GM18873 (cell line): ENCODE data around the gene QPRT.
A peak's percentile ranks its signal among the peaks of the same experiment; 100 is the strongest.
"Not testable (repeated sequence)": the region's sequence is repeated elsewhere in the genome, so short reads cannot be mapped to it uniquely, and the experiment has no call there.

Experiments
- ATAC-seq: cut with Tn5 transposase; IDR thresholded peaks from one replicate; pipeline ENCODE4 v1.9.1; 2021; ENCODE audit warnings: mild to moderate bottlenecking, moderate library complexity, moderate number of reproducible peaks; ENCODE audit not compliant: unreplicated experiment, low FRiP score

Gene QPRT

DNA sequence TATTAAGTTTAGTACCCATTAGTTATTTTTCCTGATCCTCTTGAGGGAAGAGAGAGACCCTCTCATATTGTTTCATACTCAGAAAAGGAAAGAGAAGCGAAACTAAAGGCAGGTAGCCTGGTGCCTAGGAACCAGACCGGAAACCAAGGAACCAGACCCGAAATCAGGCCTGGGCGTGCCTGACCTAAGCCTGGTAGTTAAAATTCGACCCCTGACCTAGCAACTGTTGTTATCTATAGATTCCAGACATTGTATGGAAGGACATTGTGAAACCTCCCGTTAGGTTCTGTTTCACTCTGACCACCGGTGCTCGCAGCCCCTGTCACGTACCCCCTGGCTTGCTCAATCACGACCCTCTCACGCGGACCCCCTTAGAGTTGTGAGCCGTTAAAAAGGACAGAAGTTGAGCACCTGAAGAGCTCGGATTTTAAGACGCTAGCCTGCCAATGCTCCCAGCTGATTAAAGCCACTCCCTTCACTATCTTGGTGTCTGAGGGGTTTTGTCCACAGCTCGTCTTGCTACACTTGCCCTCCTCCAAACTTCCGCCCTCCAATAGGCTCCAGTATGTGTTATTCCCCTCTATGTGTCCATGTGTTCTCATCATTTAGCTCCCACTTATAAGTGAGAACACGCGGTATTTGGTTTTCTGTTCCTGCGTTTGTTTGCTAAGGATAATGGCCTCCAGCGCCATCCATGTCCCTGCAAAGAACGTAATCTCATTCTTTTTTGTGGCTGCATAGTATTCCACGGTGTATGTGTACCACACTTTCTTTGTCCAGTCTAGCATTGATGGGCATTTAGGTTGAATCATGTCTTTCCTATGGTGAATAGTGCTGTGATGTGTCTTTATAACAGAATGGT, 10.7 kb downstream of the QPRT start:
- not testable (repeated sequence) for ATAC-seq

DNA sequence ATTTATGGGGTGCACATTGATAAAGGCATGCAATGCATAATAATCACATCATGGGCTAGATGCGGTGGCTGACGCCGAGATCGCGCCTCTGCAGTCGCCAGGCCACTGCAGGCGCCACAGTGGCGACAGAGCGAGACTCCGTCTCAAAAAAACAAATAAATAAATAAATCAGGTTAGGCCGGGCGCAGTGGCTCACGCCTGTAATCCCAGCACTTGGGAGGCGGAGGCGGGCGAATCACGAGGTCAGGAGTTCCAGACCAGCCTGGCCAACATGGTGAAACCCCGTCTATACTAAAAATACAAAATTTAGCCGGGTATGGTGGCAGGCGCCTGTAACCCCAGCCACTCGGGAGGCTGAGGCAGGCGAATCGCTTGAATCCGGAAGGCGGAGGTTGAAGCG, 13.6 kb downstream of the QPRT start:
- not testable (repeated sequence) for ATAC-seq

DNA sequence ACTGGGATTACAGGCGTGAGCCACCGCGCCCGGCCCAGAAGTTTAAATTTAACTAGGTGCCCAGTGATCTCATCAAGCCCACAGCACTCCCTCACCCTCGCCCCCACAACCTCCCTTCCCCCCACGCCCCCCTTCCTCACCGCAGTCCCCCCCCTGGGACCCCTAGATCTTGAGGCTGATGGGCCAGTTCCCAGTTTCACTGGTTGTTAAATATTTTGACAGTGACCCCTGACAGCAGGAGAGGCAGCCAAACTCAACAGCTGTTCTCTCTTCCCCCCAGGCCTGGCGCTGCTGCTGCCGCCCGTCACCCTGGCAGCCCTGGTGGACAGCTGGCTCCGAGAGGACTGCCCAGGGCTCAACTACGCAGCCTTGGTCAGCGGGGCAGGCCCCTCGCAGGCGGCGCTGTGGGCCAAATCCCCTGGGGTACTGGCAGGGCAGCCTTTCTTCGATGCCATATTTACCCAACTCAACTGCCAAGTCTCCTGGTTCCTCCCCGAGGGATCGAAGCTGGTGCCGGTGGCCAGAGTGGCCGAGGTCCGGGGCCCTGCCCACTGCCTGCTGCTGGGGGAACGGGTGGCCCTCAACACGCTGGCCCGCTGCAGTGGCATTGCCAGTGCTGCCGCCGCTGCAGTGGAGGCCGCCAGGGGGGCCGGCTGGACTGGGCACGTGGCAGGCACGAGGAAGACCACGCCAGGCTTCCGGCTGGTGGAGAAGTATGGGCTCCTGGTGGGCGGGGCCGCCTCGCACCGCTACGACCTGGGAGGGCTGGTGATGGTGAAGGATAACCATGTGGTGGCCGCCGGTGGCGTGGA, 15.6 kb downstream of the QPRT start:
- no peak for ATAC-seq

DNA sequence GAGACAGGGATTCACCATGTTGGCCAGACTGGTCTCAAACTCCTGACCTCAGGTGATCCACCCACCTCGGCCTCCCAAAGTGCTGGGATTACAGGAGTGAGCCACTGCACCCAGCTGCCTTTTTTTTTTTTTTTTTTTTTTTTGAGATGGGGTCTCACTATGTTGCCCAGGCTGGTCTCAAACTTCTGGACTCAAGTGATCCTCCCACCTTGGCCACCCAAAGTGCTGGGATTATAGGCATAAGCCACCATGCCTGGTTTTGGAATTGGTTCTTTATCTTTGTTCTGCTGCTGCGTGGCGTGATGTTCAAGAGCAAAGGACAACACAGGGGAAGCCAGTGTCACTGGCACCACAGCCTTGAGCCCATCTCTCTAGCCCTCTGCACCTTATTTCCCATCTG, 16.7 kb downstream of the QPRT start:
- not testable (repeated sequence) for ATAC-seq

DNA sequence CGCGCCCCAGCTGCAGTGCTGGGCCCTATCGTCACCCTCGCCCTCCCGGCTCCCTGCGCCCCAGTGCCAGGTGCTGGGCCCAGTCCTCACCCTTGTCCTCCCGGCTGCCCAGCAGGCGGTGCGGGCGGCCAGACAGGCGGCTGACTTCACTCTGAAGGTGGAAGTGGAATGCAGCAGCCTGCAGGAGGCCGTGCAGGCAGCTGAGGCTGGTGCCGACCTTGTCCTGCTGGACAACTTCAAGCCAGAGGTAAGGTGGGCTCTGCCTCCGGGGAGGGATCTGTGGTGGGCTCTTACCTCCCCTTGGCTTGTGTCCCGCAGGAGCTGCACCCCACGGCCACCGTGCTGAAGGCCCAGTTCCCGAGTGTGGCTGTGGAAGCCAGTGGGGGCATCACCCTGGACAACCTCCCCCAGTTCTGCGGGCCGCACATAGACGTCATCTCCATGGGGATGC, 17.9 kb downstream of the QPRT start:
- no peak for ATAC-seq

DNA sequence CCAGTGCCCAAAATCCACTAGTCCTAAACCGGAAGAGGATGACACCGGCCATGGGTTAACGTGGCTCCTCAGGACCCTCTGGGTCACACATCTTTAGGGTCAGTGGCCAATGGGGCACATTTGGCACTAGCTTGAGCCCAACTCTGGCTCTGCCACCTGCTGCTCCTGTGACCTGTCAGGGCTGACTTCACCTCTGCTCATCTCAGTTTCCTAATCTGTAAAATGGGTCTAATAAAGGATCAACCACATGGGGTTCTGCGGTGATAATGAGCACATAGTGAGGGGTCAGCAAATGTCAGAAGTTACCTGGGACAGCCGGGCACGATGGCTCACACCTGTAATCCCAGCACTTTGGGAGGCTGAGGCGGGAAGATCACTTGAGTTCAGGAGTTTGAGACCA, 18.4 kb downstream of the QPRT start:
- no peak for ATAC-seq

DNA sequence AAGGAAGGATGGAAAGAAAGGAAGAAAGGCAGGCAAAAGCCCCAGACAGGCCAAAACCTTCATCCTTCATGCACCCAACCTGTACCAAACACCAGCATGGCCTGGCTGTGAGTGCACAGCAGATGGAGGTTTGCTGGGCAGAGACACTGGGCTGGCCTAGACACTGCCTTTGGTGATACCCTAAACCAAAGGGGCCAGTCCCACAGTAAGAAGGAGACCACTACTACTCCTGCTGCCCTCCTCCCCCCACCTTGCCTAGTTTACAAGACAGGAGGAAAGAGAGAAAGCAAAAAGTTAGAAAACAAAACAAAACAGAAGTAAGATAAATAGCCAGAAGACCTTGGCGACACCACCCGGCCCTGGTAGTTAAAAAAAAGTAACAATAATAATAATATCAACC, 19.1 kb downstream of the QPRT start:
- ATAC-seq: no peak

DNA sequence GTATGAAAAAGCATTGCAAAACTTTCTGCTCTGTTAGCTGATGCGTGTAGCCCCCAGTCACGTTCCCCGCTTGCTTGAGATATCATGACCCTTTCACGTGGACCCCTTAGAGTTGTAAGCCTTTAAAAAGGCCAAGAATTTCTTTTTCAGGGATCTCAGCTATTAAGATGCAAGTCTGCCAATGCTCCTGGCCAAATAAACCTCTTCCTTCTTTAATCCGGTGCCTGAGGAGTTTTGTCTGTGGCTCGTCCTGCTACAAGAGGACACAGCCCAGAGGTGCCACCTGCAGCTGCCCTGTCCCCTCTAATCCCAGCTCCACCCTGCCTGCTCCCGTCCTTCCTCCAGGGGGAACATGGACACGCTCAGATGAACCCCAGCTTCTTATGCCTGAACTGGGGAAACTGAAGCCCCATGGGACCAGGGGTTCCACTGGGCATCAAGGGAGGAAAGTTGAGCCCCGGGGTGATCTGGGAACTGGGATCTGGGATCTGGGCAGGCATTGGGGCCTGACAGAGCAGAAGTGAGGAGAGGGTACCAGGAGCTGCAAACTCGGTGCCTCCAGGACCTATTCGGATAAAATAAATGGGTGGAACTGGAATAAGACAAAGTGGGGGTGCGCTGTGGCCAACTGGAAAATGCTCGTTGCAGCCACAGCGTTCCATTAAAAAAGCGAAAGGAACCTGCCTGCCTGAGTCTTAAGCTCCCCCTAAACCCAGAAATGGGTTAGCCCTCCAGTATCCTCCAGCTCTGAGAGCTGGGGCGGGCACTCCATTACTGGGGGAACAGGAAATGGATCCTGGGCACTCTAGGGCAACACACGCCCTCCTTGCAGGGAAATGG, 19.7 kb downstream of the QPRT start:
- no peak for ATAC-seq

DNA sequence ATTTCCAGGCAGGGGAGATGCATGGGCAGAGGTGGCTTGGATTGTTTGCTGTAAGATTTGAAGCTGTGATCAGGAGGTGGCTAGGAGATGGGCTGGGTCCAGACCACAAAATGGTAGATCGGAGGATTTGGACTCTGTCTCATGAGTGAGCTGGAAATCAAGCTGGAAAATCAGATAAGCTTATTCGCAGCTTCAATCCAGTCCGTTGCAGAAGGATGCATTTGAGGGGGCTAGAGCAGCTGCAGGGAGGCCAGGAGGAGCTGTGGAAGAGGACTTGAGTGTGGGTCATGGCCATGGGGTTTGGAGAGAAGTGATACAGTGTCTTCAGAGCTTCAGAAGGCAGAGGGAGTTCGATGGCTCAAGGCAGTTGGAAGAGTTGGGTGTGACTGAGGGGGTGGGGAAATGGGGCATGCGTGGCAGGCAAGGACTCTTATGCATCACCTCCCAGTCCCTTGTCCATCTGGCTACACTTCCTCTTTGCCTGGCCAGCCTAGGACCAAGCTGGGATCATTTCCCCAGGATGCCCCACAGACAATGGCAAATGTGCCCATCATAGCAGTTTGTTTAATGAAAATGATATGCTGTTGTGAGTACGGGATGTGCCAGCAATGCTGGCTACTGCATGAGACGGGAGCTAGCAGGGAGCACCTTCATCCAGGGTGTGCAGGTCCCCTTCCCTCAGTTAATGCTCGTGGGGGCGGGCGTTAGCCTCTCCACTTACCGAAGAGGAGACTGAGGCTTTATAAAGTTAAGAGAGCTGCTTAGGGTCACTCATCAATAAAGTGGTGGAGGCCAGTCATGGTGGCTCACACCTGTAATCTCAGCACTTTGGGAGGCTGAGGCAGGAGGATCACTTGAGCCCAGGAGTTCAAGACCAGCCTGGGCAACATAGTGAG, 20.6 kb downstream of the QPRT start:
- no peak for ATAC-seq

DNA sequence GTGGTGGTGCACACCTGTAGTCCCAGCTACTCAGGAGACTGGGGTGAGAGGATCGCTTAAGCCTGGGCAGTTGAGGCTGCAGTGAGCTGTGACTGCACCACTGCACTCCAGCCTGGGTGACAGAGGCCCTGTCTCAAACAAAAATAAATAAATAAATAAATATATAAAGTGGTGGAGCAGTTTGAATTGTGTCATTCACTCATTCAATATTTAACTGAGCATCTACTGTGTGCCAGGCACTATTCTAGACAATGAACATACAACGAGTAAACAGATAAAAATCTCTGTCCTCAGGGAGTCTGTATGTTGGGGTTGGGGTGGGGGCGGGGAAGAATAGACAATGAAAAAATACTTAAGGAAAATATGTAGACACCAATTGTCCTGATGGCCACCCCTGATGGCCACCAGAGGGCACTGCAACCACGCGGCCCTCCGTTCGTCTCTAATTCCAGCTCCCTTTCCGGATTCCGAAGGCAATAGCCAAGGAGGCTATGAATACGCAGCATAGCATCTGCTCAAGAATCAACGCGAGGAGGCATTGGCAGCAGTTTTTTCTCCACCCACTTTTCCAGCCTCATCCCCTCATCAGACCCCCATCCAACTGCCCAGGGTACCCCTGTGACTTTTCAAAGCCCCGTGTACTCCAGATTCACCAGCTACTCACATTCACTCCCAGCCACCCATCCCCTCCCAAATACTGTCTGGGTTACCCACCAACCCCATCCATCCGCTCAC, 21.4 kb downstream of the QPRT start:
- ATAC-seq: no peak

DNA sequence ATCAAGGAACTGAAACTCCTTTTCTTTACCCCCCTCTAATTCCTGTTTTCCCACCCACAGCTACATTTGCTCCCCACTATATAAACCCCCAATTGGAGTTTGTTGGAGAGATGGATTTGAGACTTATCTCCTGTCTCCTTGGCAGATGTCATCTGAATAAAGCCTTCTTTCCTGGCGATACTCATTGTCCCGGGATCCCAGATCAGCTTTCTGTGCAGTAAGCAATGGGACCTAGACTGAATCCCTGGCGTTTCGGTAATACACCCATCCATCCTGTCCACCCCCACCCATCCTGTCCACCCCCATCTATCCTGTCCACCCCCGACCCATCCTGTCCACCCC, 22.2 kb downstream of the QPRT start:
- no peak for ATAC-seq

DNA sequence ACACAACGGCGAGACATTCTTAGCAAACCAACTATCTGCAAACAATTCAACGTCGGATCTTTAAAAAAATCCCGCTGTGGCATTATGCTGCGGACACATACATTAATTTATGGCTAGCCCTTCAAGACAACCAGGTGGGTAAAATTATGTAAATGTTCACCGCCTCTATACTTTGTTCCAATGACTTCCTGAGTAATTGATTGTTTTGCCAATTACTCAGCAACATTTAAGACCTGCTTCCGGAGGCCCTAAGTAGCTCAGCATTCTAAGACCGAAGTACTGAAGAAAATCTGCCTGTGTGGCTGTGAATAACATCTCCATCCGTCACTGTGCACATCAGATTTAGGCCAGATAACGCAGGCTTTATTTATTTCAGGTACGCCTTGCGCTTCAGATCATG, 23.3 kb downstream of the QPRT start:
- peak; percentile 32 for ATAC-seq

DNA sequence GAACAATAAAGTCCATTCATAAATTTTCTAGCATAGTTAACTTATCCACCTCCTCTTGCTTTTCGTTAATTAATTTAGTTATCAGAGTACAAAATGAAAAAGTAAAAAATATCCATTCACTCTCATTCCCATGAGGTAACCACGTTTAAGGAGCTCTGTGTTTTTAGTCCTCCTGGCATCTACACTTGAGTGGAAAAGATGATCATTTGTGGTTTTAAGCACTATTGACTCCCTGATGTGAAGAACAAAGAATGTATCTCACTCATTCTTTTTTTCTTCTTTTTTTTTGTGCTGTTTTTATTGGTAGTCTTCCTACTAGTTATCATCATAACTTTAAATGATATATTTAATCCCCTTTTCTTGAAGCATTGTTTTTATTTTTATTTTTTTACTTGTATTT, 26.1 kb downstream of the QPRT start:
- no peak for ATAC-seq

DNA sequence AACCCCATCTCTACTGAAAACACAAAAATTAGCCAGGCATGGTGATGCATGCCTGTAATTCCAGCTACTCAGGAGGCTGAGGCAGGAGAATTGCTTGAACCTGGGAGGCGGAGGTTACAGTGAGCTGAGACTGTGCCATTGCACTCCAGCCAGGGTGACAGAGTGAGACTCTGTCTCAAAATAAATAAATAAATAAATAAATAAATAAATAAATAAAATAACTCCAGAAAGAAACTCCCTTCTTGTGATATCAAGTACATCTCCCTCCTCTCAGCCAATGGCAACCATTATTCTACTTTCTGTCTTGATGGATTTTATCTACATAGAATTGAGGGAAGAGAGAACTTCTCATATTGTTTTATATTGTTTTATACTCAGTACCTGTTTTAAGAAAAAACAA, 28.2 kb downstream of the QPRT start:
- ATAC-seq: not testable (repeated sequence)

DNA sequence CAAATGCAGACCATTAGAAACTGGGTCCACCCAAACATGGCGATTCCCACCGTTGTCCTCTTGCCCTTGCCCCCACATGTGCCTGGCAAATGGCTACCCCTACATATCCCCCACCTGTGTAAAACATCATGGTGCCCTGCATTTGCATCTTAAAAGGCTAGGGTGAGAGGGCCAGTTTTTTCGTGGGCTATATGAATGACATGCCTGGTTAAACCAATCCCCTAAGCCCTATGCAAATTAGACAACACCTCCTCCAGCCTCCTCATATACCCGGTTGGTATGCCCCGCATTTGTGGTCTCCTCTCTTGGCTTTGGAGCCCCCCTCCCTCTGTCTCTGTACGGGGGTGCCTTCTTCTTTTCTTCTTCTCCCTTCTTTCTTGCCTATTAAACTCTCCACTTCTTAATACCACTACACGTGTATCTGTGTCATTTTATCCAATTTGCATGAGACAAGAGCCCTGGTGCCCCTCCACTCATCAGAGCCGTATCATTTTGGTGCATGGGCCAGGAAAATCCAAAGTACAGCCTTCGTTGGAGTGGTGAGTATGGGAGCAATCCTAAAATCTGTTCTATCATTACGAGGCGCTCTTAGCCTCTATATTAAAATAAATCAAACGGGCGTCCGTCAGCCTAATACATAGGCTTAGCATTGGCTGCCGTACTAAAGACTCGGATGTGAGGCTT, 30.1 kb downstream of the QPRT start:
- no peak for ATAC-seq

DNA sequence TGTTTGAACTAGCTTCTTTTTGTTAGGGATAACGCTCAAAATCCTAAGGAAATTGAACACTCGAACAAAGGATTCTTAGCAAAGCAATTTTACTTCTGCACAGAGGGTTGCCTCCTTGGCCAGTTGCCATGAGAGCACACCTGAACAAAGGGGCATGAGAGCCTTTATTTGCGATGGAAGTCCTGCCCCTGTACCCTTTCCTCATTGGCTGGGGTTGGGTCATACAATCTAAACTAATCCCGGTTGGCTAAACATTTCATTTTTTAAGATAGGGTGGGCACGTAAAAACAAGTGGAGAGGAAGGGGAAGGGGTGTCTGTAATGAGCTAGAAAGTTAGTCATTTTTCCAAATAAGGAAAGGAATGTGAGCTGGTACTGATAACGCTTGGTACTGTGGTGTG, 30.7 kb downstream of the QPRT start:
- not testable (repeated sequence) for ATAC-seq

DNA sequence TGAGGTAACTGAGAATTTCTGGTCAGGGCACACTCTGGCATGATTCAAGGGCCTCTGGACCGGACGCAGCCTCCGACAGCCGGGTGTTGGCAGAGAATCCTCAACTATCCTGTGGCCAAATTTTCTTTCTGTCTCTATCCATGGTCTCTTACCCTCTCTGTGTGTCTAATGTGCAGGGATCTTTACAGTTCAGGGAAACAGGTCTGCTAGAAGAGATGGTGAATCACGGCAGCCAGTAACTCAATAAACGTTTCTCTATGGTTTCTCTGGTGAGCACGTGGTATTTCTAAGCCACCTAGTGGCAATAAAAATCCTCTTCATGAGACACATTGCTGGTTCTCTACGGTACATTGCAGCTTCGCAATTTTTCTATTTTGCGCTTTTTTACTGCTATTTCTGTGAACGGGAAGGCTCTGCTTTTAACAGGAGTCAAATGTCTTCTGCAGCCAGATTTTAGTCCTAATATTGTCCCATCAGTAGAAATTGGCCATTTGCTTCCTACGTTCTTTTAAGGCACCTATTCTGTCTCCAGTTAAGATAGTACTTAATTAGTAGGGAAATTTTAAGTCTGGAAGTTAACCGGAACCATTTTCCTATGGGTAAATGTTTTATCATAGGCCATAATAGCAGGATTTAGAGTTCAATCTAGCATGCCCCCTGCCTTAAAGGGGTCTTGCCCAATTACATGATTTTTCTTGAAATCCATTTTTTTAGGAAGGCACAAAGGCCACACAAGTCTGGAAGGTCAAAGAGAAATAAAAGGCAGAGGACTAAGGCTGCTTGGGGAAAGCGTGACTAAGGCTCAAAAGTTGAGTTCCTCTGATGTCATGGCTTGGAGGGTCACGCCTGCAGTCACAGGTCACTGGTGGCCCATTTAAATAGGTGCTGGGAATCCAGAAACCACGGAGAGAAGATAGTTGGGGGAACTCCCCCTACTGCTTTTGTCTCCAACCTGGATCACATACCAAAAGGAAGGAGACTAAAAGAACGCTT, 31.5 kb downstream of the QPRT start:
- no peak for ATAC-seq
